Middle frontal gyrus (tissue), 1 donor: ENCODE results near the gene THAP8.
"Not testable (repeated sequence)": the region's sequence is repeated elsewhere in the genome, so short reads cannot be mapped to it uniquely, and the experiment has no call there.

Source experiments
- DNase-seq: peaks from one replicate; pipeline ENCODE4 v3.0.0-alpha.2; 2015; ENCODE audit warnings: low spot score; ENCODE audit errors: extremely low spot score

Gene THAP8

GRCh38 chr19:36068810-36069499 lies 14.9 kb upstream of the THAP8 start:
- not testable (repeated sequence) for DNase-seq

GRCh38 chr19:36067681-36068080 lies 13.6 kb upstream of the THAP8 start:
- DNase-seq: no peak

- no peak for DNase-seq
These were observed 10.7 kb upstream of the THAP8 start for GRCh38 chr19:36064826-36065225.

GRCh38 chr19:36061367-36061766 lies 7.3 kb upstream of the THAP8 start:
- no peak for DNase-seq

- DNase-seq: peak; percentile 75
These were observed 6.3 kb upstream of the THAP8 start for GRCh38 chr19:36060430-36060829.

- no peak for DNase-seq
These were observed 5.3 kb upstream of the THAP8 start for GRCh38 chr19:36059180-36059910.

GRCh38 chr19:36058481-36059179 lies 4.5 kb upstream of the THAP8 start:
- DNase-seq: no peak

- peak; percentile 86 for DNase-seq
These were observed 925 bp upstream of the THAP8 start, which contains the start of gene WDR62 for GRCh38 chr19:36054733-36055686. Gene WDR62 (plus strand): TSS chr19:36054897. CDS start chr19:36054972, 75 bp downstream.

- DNase-seq: no peak
These were observed 2.4 kb downstream of the THAP8 start for GRCh38 chr19:36051637-36052036.

GRCh38 chr19:36051236-36051635 lies 2.8 kb downstream of the THAP8 start:
- no peak for DNase-seq

GRCh38 chr19:36049080-36049698 lies 4.9 kb downstream of the THAP8 start:
- DNase-seq: no peak

- DNase-seq: no peak
These were observed 6.2 kb downstream of the THAP8 start for GRCh38 chr19:36047835-36048234.

- no peak for DNase-seq
These were observed 7.5 kb downstream of the THAP8 start for GRCh38 chr19:36046443-36047050.

GRCh38 chr19:36043952-36044351 lies 10.1 kb downstream of the THAP8 start:
- no peak for DNase-seq

- DNase-seq: no peak
These were observed 12.3 kb downstream of the THAP8 start for GRCh38 chr19:36041831-36042230.

- DNase-seq: not testable (repeated sequence)
These were observed 13.0 kb downstream of the THAP8 start for GRCh38 chr19:36041092-36041491.

GRCh38 chr19:36040495-36040894 lies 13.6 kb downstream of the THAP8 start:
- no peak for DNase-seq

GRCh38 chr19:36032251-36033104 lies 21.6 kb downstream of the THAP8 start, which contains the start of gene CLIP3:
Gene CLIP3 (minus strand): TSS chr19:36032873. CDS start chr19:36032357, 516 bp downstream.
- DNase-seq: peak; percentile 68

GRCh38 chr19:36031308-36031707 lies 22.8 kb downstream of the THAP8 start:
- DNase-seq: no peak
